ENCODE data around the gene ZC3H10.

GRCh38 chr12:56121204-56121870 lies 3.3 kb downstream of the ZC3H10 start:
- no peak for TF ChIP-seq CTCF (conservative IDR thresholded peaks at IDR 0.05; ENCODE audit: low read depth, low read length)
- no peak for TF ChIP-seq EZH2phosphoT487 (IDR thresholded peaks at IDR 0.05; ENCODE audit: borderline replicate concordance, low read length)
- TF ChIP-seq EZH2 (IDR thresholded peaks at IDR 0.05; ENCODE audit: low read length, unreplicated experiment), result no peak
